H1 (cell line): ENCODE measurements around the gene NET1. TPM values are rescaled to one million over a fixed set of nuclear protein-coding genes. Genes with fewer than 3 reads are reported as not detected.

Experiments used
- CTCF ChIA-PET: fragments of 300-600 bp; sonication (Branson Sonifier 250); formaldehyde crosslinking; loops from one replicate; lab custom pipeline; 2021; ENCODE audit not compliant: partially characterized antibody; lab: Charles Lee
- POLR2A ChIA-PET: fragments of 300-600 bp; sonication (Branson Sonifier 250); formaldehyde crosslinking; loops from one replicate; lab custom pipeline; 2021; ENCODE audit warnings: inconsistent platforms; ENCODE audit not compliant: partially characterized antibody; lab: Charles Lee
- DNase-seq, 2 experiments: peaks; one replicate each; pipeline versions ENCODE4 v3.0.0 to v3.0.0-alpha.2; 2010 to 2022; ENCODE audit warnings: low spot score in 2 of 2, low read depth in 1 of 2, mixed read lengths in 1 of 2
- FAIRE-seq: peaks from 2 replicates; lab custom pipeline; 2011; peaks lifted over from hg19 to GRCh38; lab: Jason Lieb, UNC
- H2AFZ ChIP-seq: 2 replicates; pipeline ENCODE4 v1.8.1; 2012; ENCODE audit warnings: low read length, inconsistent platforms
- H2AK5ac ChIP-seq: 2 replicates; pipeline ENCODE4 v1.6.1; 2013; ENCODE audit warnings: low read depth, low read length
- H2BK120ac ChIP-seq: replicated peaks from 2 replicates; pipeline ENCODE3; 2013; ENCODE audit warnings: low read depth, low read length, inconsistent platforms
- H2BK12ac ChIP-seq: 2 replicates; pipeline ENCODE4 v1.6.1; 2013; ENCODE audit warnings: low read depth, low read length
- H2BK15ac ChIP-seq: 2 replicates; pipeline ENCODE4 v1.6.1; 2013; ENCODE audit warnings: low read length
- H2BK20ac ChIP-seq: 2 replicates; pipeline ENCODE4 v1.6.1; 2013; ENCODE audit warnings: low read length
- H2BK5ac ChIP-seq: 2 replicates; pipeline ENCODE4 v1.6.1; 2013; ENCODE audit warnings: low read depth, low read length
- H3K14ac ChIP-seq: 2 replicates; pipeline ENCODE4 v1.6.1; 2013; ENCODE audit warnings: inconsistent platforms; ENCODE audit not compliant: insufficient read length
- H3K18ac ChIP-seq: 2 replicates; pipeline ENCODE4 v1.6.1; 2013; ENCODE audit warnings: low read length; ENCODE audit errors: extremely low read depth
- H3K23ac ChIP-seq: 2 replicates; pipeline ENCODE4 v1.6.1; 2013; ENCODE audit warnings: inconsistent platforms; ENCODE audit not compliant: insufficient read length
- H3K23me2 ChIP-seq: 2 replicates; pipeline ENCODE4 v1.6.1; 2013; ENCODE audit warnings: low read depth, low read length
- H3K27ac ChIP-seq: 2 replicates; pipeline ENCODE4 v1.6.1; 2011; ENCODE audit warnings: low read depth, low read length, inconsistent platforms
- H3K27me3 ChIP-seq, 4 experiments: replicated peaks in 1 of 4; 1 replicate in 1 of 4; 2 replicates in 3 of 4; pipeline versions ENCODE4 v1.6.1 to v1.8.1; 2011 to 2013; ENCODE audit warnings: low read length in 3 of 4, mild to moderate bottlenecking in 3 of 4, inconsistent platforms in 2 of 4, mixed read lengths in 2 of 4, moderate library complexity in 1 of 4; ENCODE audit not compliant: control insufficient read depth in 3 of 4, insufficient read depth in 3 of 4; ENCODE audit errors: extremely low read depth in 1 of 4
- H3K36me3 ChIP-seq, 4 experiments: 2 replicates each; pipeline versions ENCODE4 v1.6.1 to v1.8.1; 2011 to 2013; ENCODE audit warnings: mild to moderate bottlenecking in 4 of 4, low read length in 3 of 4, moderate library complexity in 2 of 4, control low read depth in 1 of 4, inconsistent platforms in 1 of 4; ENCODE audit not compliant: insufficient read depth in 4 of 4, control insufficient read depth in 2 of 4
- H3K4ac ChIP-seq: replicated peaks from 2 replicates; pipeline ENCODE3; 2013; ENCODE audit warnings: low read length, low read depth, mixed read lengths, inconsistent platforms; ENCODE audit not compliant: insufficient read length
- H3K4me1 ChIP-seq, 4 experiments: replicated peaks in 1 of 4; 1 replicate in 1 of 4; 2 replicates in 3 of 4; pipeline versions ENCODE4 v1.6.1 to v1.8.1; 2011 to 2013; ENCODE audit warnings: low read length in 3 of 4, inconsistent platforms in 2 of 4, mixed read lengths in 1 of 4; ENCODE audit not compliant: insufficient read depth in 4 of 4, control insufficient read depth in 3 of 4
- H3K4me2 ChIP-seq, 2 experiments: 2 replicates each; pipeline versions ENCODE4 v1.6.1 to v1.8.1; 2011 to 2013; ENCODE audit warnings: low read depth in 2 of 2, low read length in 2 of 2, control low read depth in 1 of 2, inconsistent platforms in 1 of 2, mild to moderate bottlenecking in 1 of 2; ENCODE audit not compliant: insufficient read depth in 1 of 2
- H3K4me3 ChIP-seq, 4 experiments: fragments of 200-600, 300-600 bp in 1 of 4; sonication (generic), shearing (Covaris generic), sonication (Bioruptor Twin) in 1 of 4; 2 replicates each; pipeline versions ENCODE4 v1.5.1 to v1.8.1; 2011 to 2016; ENCODE audit warnings: low read length in 4 of 4, low read depth in 3 of 4, control low read depth in 2 of 4, inconsistent platforms in 2 of 4, mild to moderate bottlenecking in 2 of 4, mixed read lengths in 1 of 4, moderate library complexity in 1 of 4; ENCODE audit not compliant: insufficient read depth in 2 of 4; ENCODE audit errors: extremely low read depth in 1 of 4
- H3K56ac ChIP-seq: replicated peaks from 2 replicates; pipeline ENCODE3; 2013; ENCODE audit warnings: low read depth, mild to moderate bottlenecking, mixed read lengths, low read length, inconsistent platforms; ENCODE audit not compliant: insufficient read length
- H3K79me1 ChIP-seq: 2 replicates; pipeline ENCODE4 v1.6.1; 2013; ENCODE audit warnings: low read depth, low read length, control low read depth
- H3K79me2 ChIP-seq, 2 experiments: 2 replicates each; pipeline versions ENCODE4 v1.6.1 to v1.8.1; 2012 to 2013; ENCODE audit warnings: low read length in 2 of 2, mild to moderate bottlenecking in 2 of 2, inconsistent platforms in 1 of 2; ENCODE audit not compliant: insufficient read depth in 2 of 2, control insufficient read depth in 1 of 2
- H3K9ac ChIP-seq, 4 experiments: replicated peaks in 1 of 4; 1 replicate in 1 of 4; 2 replicates in 3 of 4; pipeline versions ENCODE4 v1.6.1 to v1.8.1; 2011 to 2013; ENCODE audit warnings: low read depth in 3 of 4, low read length in 3 of 4, control low read depth in 2 of 4, mild to moderate bottlenecking in 2 of 4, moderate library complexity in 2 of 4, inconsistent platforms in 1 of 4; ENCODE audit errors: extremely low read depth in 1 of 4
- H3K9me3 ChIP-seq, 2 experiments: 2 replicates each; pipeline versions ENCODE4 v1.6.1 to v1.8.1; 2012 to 2013; ENCODE audit warnings: mild to moderate bottlenecking in 2 of 2, moderate library complexity in 2 of 2, control low read depth in 1 of 2, inconsistent platforms in 1 of 2, low read depth in 1 of 2, low read length in 1 of 2, mixed read lengths in 1 of 2; ENCODE audit not compliant: insufficient read depth in 2 of 2
- H4K20me1 ChIP-seq, 2 experiments: replicated peaks in 1 of 2; 2 replicates each; pipeline versions ENCODE3 to v1.8.1; 2011 to 2013; ENCODE audit warnings: inconsistent platforms in 2 of 2, low read length in 2 of 2, mild to moderate bottlenecking in 1 of 2; ENCODE audit not compliant: insufficient read depth in 2 of 2, control insufficient read depth in 1 of 2
- H4K5ac ChIP-seq: 2 replicates; pipeline ENCODE4 v1.6.1; 2013; ENCODE audit warnings: low read length, low read depth, mixed read lengths, inconsistent platforms; ENCODE audit not compliant: insufficient read length
- H4K8ac ChIP-seq: 2 replicates; pipeline ENCODE4 v1.8.0; 2013; ENCODE audit warnings: mild to moderate bottlenecking, moderate library complexity, low read length, inconsistent platforms; ENCODE audit not compliant: insufficient read depth; ENCODE audit errors: extremely low read depth
- H4K91ac ChIP-seq: replicated peaks from 2 replicates; pipeline ENCODE3; 2013; ENCODE audit warnings: low read length, mixed read lengths, inconsistent platforms; ENCODE audit not compliant: insufficient read length
- BRCA1 ChIP-seq: IDR thresholded peaks from 2 replicates; pipeline ENCODE4 v1.6.1; 2012; ENCODE audit warnings: low read depth, low read length, improper control_type of control experiment
- CBX5 ChIP-seq: fragments of 300-800, 300-1000 bp; sonication (generic); IDR thresholded peaks from 2 replicates; pipeline ENCODE4 v1.7.1; 2016; ENCODE audit warnings: antibody characterized with exemption, low read length, low read depth
- CTBP2 ChIP-seq: IDR thresholded peaks from 2 replicates; pipeline ENCODE4 v1.7.0; 2011; ENCODE audit warnings: borderline replicate concordance, mild to moderate bottlenecking, moderate library complexity, mixed read lengths, low read length; ENCODE audit not compliant: insufficient read depth, insufficient read length
- GTF2F1 ChIP-seq: IDR thresholded peaks from 2 replicates; pipeline ENCODE4 v1.6.1; 2012; ENCODE audit warnings: low read depth, low read length, improper control_type of control experiment, borderline replicate concordance
- HDAC6 ChIP-seq: IDR thresholded peaks from one replicate; pipeline ENCODE4 v1.7.1; 2012; ENCODE audit warnings: low read depth, mild to moderate bottlenecking, inconsistent platforms, low read length, moderate library complexity
- KDM4A ChIP-seq: IDR thresholded peaks from one replicate; pipeline ENCODE4 v1.7.1; 2012; ENCODE audit warnings: low read depth, mild to moderate bottlenecking, moderate library complexity, low read length, inconsistent platforms; ENCODE audit not compliant: severe bottlenecking
- RAD21 ChIP-seq, 2 experiments: IDR thresholded peaks in 1 of 2; conservative IDR thresholded peaks in 1 of 2; 2 replicates each; pipeline ENCODE4 v1.6.1; 2011; ENCODE audit warnings: low read depth in 2 of 2, low read length in 2 of 2, improper control_type of control experiment in 1 of 2, inconsistent platforms in 1 of 2, mild to moderate bottlenecking in 1 of 2, moderate library complexity in 1 of 2
- RXRA ChIP-seq: IDR thresholded peaks from 2 replicates; pipeline ENCODE4 v1.6.1; 2011; ENCODE audit warnings: low read depth, mild to moderate bottlenecking, low read length, moderate library complexity; ENCODE audit not compliant: insufficient read depth
- SIN3A ChIP-seq, 2 experiments: IDR thresholded peaks in 1 of 2; conservative IDR thresholded peaks in 1 of 2; 2 replicates each; pipeline ENCODE4 v1.6.1; 2011 to 2012; ENCODE audit warnings: low read length in 2 of 2, improper control_type of control experiment in 1 of 2, low read depth in 1 of 2, mild to moderate bottlenecking in 1 of 2
- SIX5 ChIP-seq: IDR thresholded peaks from 2 replicates; pipeline ENCODE4 v1.6.1; 2011; ENCODE audit warnings: mild to moderate bottlenecking, low read depth, low read length
- SP1 ChIP-seq: IDR thresholded peaks from 2 replicates; pipeline ENCODE4 v1.6.1; 2011; ENCODE audit warnings: low read depth, low read length
- SP4 ChIP-seq: IDR thresholded peaks from 2 replicates; pipeline ENCODE4 v1.6.1; 2012; ENCODE audit warnings: low read length, inconsistent platforms
- SRF ChIP-seq: IDR thresholded peaks from 2 replicates; pipeline ENCODE4 v1.6.1; 2011; ENCODE audit warnings: mild to moderate bottlenecking, low read depth, low read length, moderate library complexity
- WGBS, 2 experiments: shearing (Covaris generic) in 1 of 2; methylation state at CpG; one replicate each; pipeline versions ENCODE4 v1.1.6 to v1.1.7; 2013 to 2015; ENCODE audit warnings: low lambda C conversion rate in 2 of 2, mixed read lengths in 2 of 2, inconsistent platforms in 1 of 2, low coverage in 1 of 2, missing lambda C conversion rate in 1 of 2; ENCODE audit not compliant: insufficient replicate concordance in 2 of 2, insufficient coverage in 1 of 2, insufficient read length in 1 of 2; ENCODE audit errors: extremely low coverage in 1 of 2, missing lambda C conversion rate in 1 of 2; 5-methylcytosine and 5-hydroxymethylcytosine counted together
- polyA plus RNA-seq, 7 experiments: library from polyadenylated mRNA; depleted of rRNA in 3 of 7; stranded (reverse) in 5 of 7; unstranded in 2 of 7; fragments of >200 nt in 5 of 7; fragments of 200-250 nt in 2 of 7; gene quantifications; 1 replicate in 5 of 7; 2 replicates in 1 of 7; 4 replicates in 1 of 7; pipeline versions ENCODE4 v1.2.1 to v1.2.3, GENCODE V29; 2011 to 2013; ENCODE audit warnings: missing spikeins in 2 of 7, mixed read lengths in 2 of 7
- total RNA-seq: library from RNA; stranded (reverse); fragmentation: NEBNext Ultra II Directional; extraction: Animal tissue kit (Norgen Biotek cat#: 25700); gene quantifications from 2 replicates; pipeline ENCODE4 v1.2.1, GENCODE V29; 2021

The NET1 gene
- total and polyA plus RNA-seq, 2 of the 8 experiments (the other 6 are each of a cell fraction or from before 2014, with no cell fraction given) = 21.5 to 117 TPM

DNA sequence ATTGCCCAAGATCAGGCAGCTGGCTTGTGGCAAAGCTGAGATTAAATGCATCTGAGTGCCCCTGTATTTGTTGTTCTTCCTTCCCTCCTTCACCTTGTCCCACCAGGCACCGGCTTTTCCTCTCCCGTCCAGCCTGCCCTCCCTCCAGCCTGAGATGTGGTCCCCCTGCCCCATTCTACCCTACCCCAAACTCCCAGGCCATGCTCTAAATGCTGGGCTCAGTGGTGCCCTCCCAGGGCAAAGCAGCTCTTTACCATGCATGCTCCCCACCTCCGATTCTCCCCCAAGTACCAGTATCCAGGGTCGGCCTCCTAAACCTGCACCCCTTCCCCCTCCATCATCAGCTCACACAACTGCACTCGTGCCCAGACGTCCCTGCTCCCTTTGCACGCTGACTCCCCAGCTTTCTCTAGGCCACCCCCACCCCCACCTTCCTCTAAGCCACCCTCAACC, 50.5 kb downstream of the NET1 start:
- Histone ChIP-seq H3K36me3 (peaks cover 0 to 28% (median 20%) of the 10 kb centered on the region in 4 experiments; a peak in 7 of 8 replicates), H3K79me1 (no peaks in the 10 kb centered on the region), H3K18ac (no peak overlapping the region), H4K91ac (no peak overlapping the region), H3K27ac (no peak overlapping the region), H3K4me3 (no peak overlapping the region), H3K56ac (no peak overlapping the region), H2BK12ac (no peak overlapping the region; the same call in 1 of the 2 replicates), H2BK20ac (peak overlapping the region; percentile 36; the same call in 1 of the 2 replicates), H3K9me3 (peaks cover 2 to 5% of the 10 kb centered on the region in 2 experiments; a peak in 1 of 4 replicates), H3K4ac (no peak overlapping the region), H3K4me2 (no peak overlapping the region), H3K23ac (no peak overlapping the region), H2AK5ac (no peak overlapping the region; the same call in 1 of the 2 replicates), H3K79me2 (no peaks in the 10 kb centered on the region), H3K4me1 (peaks cover 8 to 18% (median 12%) of the 10 kb centered on the region in 4 experiments), H4K8ac (no peak overlapping the region), H2BK15ac (0 out of 2 replicates have a peak overlapping the region, but pooled peaks have one; percentile 21), H3K14ac (no peak overlapping the region), H3K23me2 (peaks cover 8% of the 10 kb centered on the region; the same call in 1 of the 2 replicates), H4K5ac (no peak overlapping the region), H3K9ac (no peak overlapping the region), H2BK5ac (no peak overlapping the region), H3K27me3 (peaks cover 0 to 2% (median 0%) of the 10 kb centered on the region in 4 experiments; a peak in 1 of 7 replicates), H2BK120ac (no peak overlapping the region), H4K20me1 (no peaks in the 10 kb centered on the region), H2AFZ (no peak overlapping the region)
- 81% methylated on average over 5 of the region's 7 CpGs; no CpG with 5 or more reads in 1 of the 2 experiments for WGBS, 2 experiments
- CTCF ChIA-PET = interaction anchor here (0.6 to 4.7 kb wide), 12 partner anchors 15 to 511 kb away, joined by 3 to 25 read pairs (median 5); partner anchors contain the start of gene CALML5
- no peak for FAIRE-seq
- no peak for DNase-seq
- POLR2A ChIA-PET = interaction anchor here (0.8 to 4.6 kb wide), 10 partner anchors 14 to 196 kb away, joined by 3 to 44 read pairs (median 4); partner anchors contain the start of gene CALML5
- TF ChIP-seq RAD21 (IDR thresholded peaks at IDR 0.05 in 1 of 2, conservative IDR thresholded peaks at IDR 0.05 in 1 of 2; ENCODE audit: low read depth in 2 of 2, low read length in 2 of 2) (no peak), SP1 (no peak), SIN3A (conservative IDR thresholded peaks at IDR 0.05 in 1 of 2, IDR thresholded peaks at IDR 0.05 in 1 of 2; ENCODE audit: low read depth in 1 of 2, low read length in 2 of 2) (no peak), CBX5 (no peak), KDM4A (no peak), SIX5 (no peak), SRF (no peak), BRCA1 (no peak), GTF2F1 (no peak), SP4 (no peak), CTBP2 (no peak), RXRA (no peak), HDAC6 (no peak)
